NCI-H1436 (cell line): ENCODE data around the gene ZNF330.
A peak's percentile ranks its signal among the peaks of the same experiment; 100 is the strongest.
"Not testable (repeated sequence)": the region's sequence is repeated elsewhere in the genome, so short reads cannot be mapped to it uniquely, and the experiment has no call there.

ENCODE experiments used
- DNase-seq: peaks from one replicate; lab custom pipeline; 2025; lab: John Stamatoyannopoulos, UW

Gene ZNF330

GRCh38 chr4:141220691-141221659 lies at the start of gene ZNF330:
ZNF330 (plus strand) TSS chr4:141220895; CDS start chr4:141222372, 1,477 bp downstream.
- DNase-seq = peak; percentile 62

GRCh38 chr4:141174457-141174856 lies 46.2 kb upstream of the ZNF330 start:
- no peak for DNase-seq

GRCh38 chr4:141177171-141177570 lies 43.5 kb upstream of the ZNF330 start:
- no peak for DNase-seq

- DNase-seq = no peak
These were observed 41.0 kb upstream of the ZNF330 start for GRCh38 chr4:141179474-141180373.

- DNase-seq = no peak
These were observed 39.5 kb upstream of the ZNF330 start for GRCh38 chr4:141180991-141181761.

GRCh38 chr4:141183491-141183890 lies 37.2 kb upstream of the ZNF330 start:
- DNase-seq = not testable (repeated sequence)

GRCh38 chr4:141192564-141192963 lies 28.1 kb upstream of the ZNF330 start:
- DNase-seq = no peak

- no peak for DNase-seq
These were observed 27.1 kb upstream of the ZNF330 start for GRCh38 chr4:141193516-141194034.

GRCh38 chr4:141195095-141195707 lies 25.5 kb upstream of the ZNF330 start:
- DNase-seq = no peak

GRCh38 chr4:141196227-141196933 lies 24.3 kb upstream of the ZNF330 start:
- DNase-seq = no peak

- DNase-seq = no peak
These were observed 12.7 kb upstream of the ZNF330 start for GRCh38 chr4:141207961-141208360.

- DNase-seq = no peak
These were observed 10.5 kb upstream of the ZNF330 start for GRCh38 chr4:141210168-141210567.

- no peak for DNase-seq
These were observed 7.1 kb upstream of the ZNF330 start for GRCh38 chr4:141213550-141213991.

- DNase-seq = no peak
These were observed 5.7 kb upstream of the ZNF330 start for GRCh38 chr4:141215030-141215429.

- no peak for DNase-seq
These were observed 4.5 kb upstream of the ZNF330 start for GRCh38 chr4:141216002-141216761.

- DNase-seq = no peak
These were observed 424 bp upstream of the ZNF330 start for GRCh38 chr4:141220271-141220670.

GRCh38 chr4:141223418-141223817 lies 2.7 kb downstream of the ZNF330 start:
- DNase-seq = no peak

- DNase-seq = not testable (repeated sequence)
These were observed 6.6 kb downstream of the ZNF330 start for GRCh38 chr4:141227280-141227679.

- DNase-seq = no peak
These were observed 8.9 kb downstream of the ZNF330 start for GRCh38 chr4:141229408-141230101.
